Measurements from ENCODE around the gene HDHD5.

Gene HDHD5

GRCh38 chr22:17093081-17093480 is 66.0 kb downstream of the HDHD5 start:
- Histone ChIP-seq H3K27ac (no peak overlapping the region), H3K4me3 (no peak overlapping the region)
- TF ChIP-seq, protein P1, sequence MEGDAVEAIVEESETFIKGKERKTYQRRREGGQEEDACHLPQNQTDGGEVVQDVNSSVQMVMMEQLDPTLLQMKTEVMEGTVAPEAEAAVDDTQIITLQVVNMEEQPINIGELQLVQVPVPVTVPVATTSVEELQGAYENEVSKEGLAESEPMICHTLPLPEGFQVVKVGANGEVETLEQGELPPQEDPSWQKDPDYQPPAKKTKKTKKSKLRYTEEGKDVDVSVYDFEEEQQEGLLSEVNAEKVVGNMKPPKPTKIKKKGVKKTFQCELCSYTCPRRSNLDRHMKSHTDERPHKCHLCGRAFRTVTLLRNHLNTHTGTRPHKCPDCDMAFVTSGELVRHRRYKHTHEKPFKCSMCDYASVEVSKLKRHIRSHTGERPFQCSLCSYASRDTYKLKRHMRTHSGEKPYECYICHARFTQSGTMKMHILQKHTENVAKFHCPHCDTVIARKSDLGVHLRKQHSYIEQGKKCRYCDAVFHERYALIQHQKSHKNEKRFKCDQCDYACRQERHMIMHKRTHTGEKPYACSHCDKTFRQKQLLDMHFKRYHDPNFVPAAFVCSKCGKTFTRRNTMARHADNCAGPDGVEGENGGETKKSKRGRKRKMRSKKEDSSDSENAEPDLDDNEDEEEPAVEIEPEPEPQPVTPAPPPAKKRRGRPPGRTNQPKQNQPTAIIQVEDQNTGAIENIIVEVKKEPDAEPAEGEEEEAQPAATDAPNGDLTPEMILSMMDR (IDR thresholded peaks at IDR 0.05): no peak
- no peak for DNase-seq (ENCODE audit: low spot score)

DNA sequence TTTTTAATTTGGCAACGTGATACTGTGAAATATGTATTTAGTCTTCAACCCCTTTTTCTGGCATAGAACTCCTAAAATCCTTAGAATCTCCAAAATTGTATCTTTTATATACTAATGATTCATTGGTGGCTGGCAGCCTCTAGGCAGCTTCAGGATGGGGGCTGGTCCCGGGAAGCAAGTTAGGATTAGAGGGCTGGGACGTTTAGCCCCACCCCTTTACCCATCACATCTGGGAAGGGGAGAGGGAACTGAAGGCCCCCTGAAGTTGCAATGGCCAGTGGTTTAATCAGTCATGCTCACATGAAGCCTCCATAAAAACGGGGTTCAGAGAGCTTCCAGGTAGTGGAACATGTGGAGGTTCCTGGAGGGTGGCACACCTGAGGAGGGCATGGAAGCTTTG is 67.2 kb downstream of the HDHD5 start:
- no peak for DNase-seq (ENCODE audit: low spot score)
- Histone ChIP-seq H3K4me3 (no peak overlapping the region), H3K27ac (no peak overlapping the region)
- TF ChIP-seq, protein P1 (IDR thresholded peaks at IDR 0.05): no peak

- TF ChIP-seq, protein P1 (IDR thresholded peaks at IDR 0.05): no peak
- no peak overlapping the region for H3K27ac ChIP-seq
These were observed 68.5 kb downstream of the HDHD5 start for GRCh38 chr22:17090550-17090949.

More at GRCh38 chr22:17090550-17090949, 68.5 kb downstream of the HDHD5 start:
- H3K4me3 ChIP-seq: no peak overlapping the region
- DNase-seq (ENCODE audit: low spot score): no peak

All from coronary artery (tissue), 2 donors.